K562 (cell line): Measurements from ENCODE around the gene MADCAM1. TPM values are rescaled to one million over a fixed set of nuclear protein-coding genes. Genes with fewer than 3 reads are reported as not detected.
A peak's percentile ranks its signal among the peaks of the same experiment; 100 is the strongest.

Experiments used
- ATAC-seq: fragments of 200-7000 bp; cut with Tn5 transposase; 3 replicates; pipeline ENCODE4 v1.9.1; 2020; ENCODE audit warnings: moderate library complexity
- BruUV-seq: library from RNA; stranded (reverse); fragments of 400-500 nt; replicated peaks from 2 replicates; lab custom pipeline; 2021; lab: Mats Ljungman, UMichigan
- CTCF ChIA-PET: fragments of 300-600 bp; formaldehyde crosslinking; extraction: SDS; loops from one replicate; lab custom pipeline; 2021; ENCODE audit warnings: low intra/inter-chr PET ratio; lab: Yijun Ruan, JAX
- POLR2A ChIA-PET: fragments of 300-600, 350-650 bp; sonication (Branson Sonifier 250); formaldehyde crosslinking; extraction: SDS; loops from one replicate; lab custom pipeline; 2021; ENCODE audit warnings: antibody characterized with exemption, inconsistent platforms; lab: Yijun Ruan, JAX
- DNase-seq, 4 experiments: peaks; one replicate each; pipeline versions ENCODE4 v3.0.0 to v3.0.0-alpha.2; 2011 to 2018; ENCODE audit warnings: low spot score in 3 of 4, mixed read lengths in 3 of 4; ENCODE audit errors: extremely low read depth in 1 of 4
- FAIRE-seq: peaks from 2 replicates; lab custom pipeline; 2011; peaks lifted over from hg19 to GRCh38; lab: Jason Lieb, UNC
- H2AFZ ChIP-seq: 2 replicates; pipeline ENCODE4 v1.6.0; 2011; ENCODE audit warnings: low read depth, low read length, control low read depth, inconsistent platforms
- H3K27ac ChIP-seq: fragments of 200-600 bp; 3 replicates; pipeline ENCODE4 v1.8.0; 2011; ENCODE audit warnings: low read depth, mild to moderate bottlenecking, control low read depth, inconsistent platforms, low read length, moderate library complexity, mixed read lengths; ENCODE audit errors: extremely low read depth
- H3K27me3 ChIP-seq, 2 experiments: fragments of 300-600 bp in 1 of 2; 2 replicates in 1 of 2; 3 replicates in 1 of 2; pipeline versions ENCODE4 v1.6.0 to v1.8.0; 2011; ENCODE audit warnings: inconsistent platforms in 2 of 2, low read length in 2 of 2, mild to moderate bottlenecking in 1 of 2, mixed read lengths in 1 of 2, moderate library complexity in 1 of 2; ENCODE audit not compliant: control insufficient read depth in 2 of 2, insufficient read depth in 2 of 2
- H3K36me3 ChIP-seq: fragments of 300-600 bp; 3 replicates; pipeline ENCODE4 v1.8.0; 2011; ENCODE audit warnings: mild to moderate bottlenecking, low read length, inconsistent platforms; ENCODE audit not compliant: control insufficient read depth, insufficient read depth
- H3K4me1 ChIP-seq, 2 experiments: fragments of 200-600 bp in 1 of 2; replicated peaks in 1 of 2; 2 replicates in 1 of 2; 3 replicates in 1 of 2; pipeline versions ENCODE4 v1.5.1 to v1.8.0; 2011; ENCODE audit warnings: inconsistent platforms in 2 of 2, low read length in 2 of 2, mild to moderate bottlenecking in 1 of 2, mixed read lengths in 1 of 2, moderate library complexity in 1 of 2; ENCODE audit not compliant: control insufficient read depth in 2 of 2, insufficient read depth in 2 of 2
- H3K4me2 ChIP-seq: 2 replicates; pipeline ENCODE4 v1.6.1; 2011; ENCODE audit warnings: low read length, control low read depth, inconsistent platforms, mixed read lengths; ENCODE audit not compliant: insufficient read depth
- H3K4me3 ChIP-seq: fragments of 200-600 bp; sonication (generic), shearing (Covaris generic); 2 replicates; pipeline ENCODE4 v1.5.1; 2016; ENCODE audit warnings: control low read depth, inconsistent platforms
- H3K79me2 ChIP-seq: fragments of 200-600 bp; 3 replicates; pipeline ENCODE4 v1.8.0; 2011; ENCODE audit warnings: low read length, inconsistent platforms; ENCODE audit not compliant: control insufficient read depth, insufficient read depth
- H3K9ac ChIP-seq, 2 experiments: 2 replicates each; pipeline versions ENCODE4 v1.6.0 to v1.6.1; 2011; ENCODE audit warnings: low read depth in 2 of 2, low read length in 2 of 2, control low read depth in 1 of 2, inconsistent platforms in 1 of 2, mild to moderate bottlenecking in 1 of 2, mixed read lengths in 1 of 2; ENCODE audit not compliant: insufficient read depth in 1 of 2
- H3K9me1 ChIP-seq: one replicate; pipeline ENCODE4 v1.6.0; 2011; ENCODE audit warnings: inconsistent platforms, mild to moderate bottlenecking, low read length, moderate library complexity; ENCODE audit not compliant: control insufficient read depth, insufficient read depth
- H3K9me3 ChIP-seq: replicated peaks from 2 replicates; pipeline ENCODE4 v1.5.1; 2011; ENCODE audit warnings: low read depth, low read length, inconsistent platforms; ENCODE audit not compliant: control insufficient read depth, insufficient read depth
- H4K20me1 ChIP-seq: replicated peaks from 2 replicates; pipeline ENCODE4 v1.6.1; 2011; ENCODE audit warnings: low read length, inconsistent platforms, mixed read lengths; ENCODE audit not compliant: control insufficient read depth, insufficient read depth
- FIP1L1 ChIP-seq: fragments of 200-400 bp; formaldehyde crosslinking; IDR thresholded peaks from 2 replicates; pipeline ENCODE4 v1.6.1; 2018; ENCODE audit warnings: mild to moderate bottlenecking, low read depth, low read length; ENCODE audit not compliant: poor library complexity, severe bottlenecking
- GATAD2B ChIP-seq: fragments of 450-650 bp; IDR thresholded peaks from 2 replicates; pipeline ENCODE4 v1.6.1; 2017; ENCODE audit warnings: mild to moderate bottlenecking, borderline replicate concordance
- L3MBTL2 ChIP-seq: fragments of 450-650 bp; IDR thresholded peaks from 2 replicates; pipeline ENCODE4 v1.6.1; 2016; ENCODE audit warnings: mild to moderate bottlenecking, moderate library complexity
- RAD21 ChIP-seq, 2 experiments: fragments of 250-450 bp in 1 of 2; fragments of 450-650 bp in 1 of 2; sonication (Bioruptor Pico) in 1 of 2; formaldehyde crosslinking in 1 of 2; IDR thresholded peaks in 1 of 2; conservative IDR thresholded peaks in 1 of 2; 2 replicates each; pipeline versions ENCODE4 v1.4.0 to v1.8.0; 2020 to 2022; ENCODE audit warnings: mild to moderate bottlenecking in 2 of 2, moderate library complexity in 1 of 2
- TEAD1 ChIP-seq, 2 experiments: fragments of 450-650 bp in 1 of 2; sonication (generic) in 1 of 2; formaldehyde crosslinking; IDR thresholded peaks; 2 replicates each; pipeline versions ENCODE4 v1.4.0 to v1.8.0; 2020 to 2022; ENCODE audit warnings: mild to moderate bottlenecking in 2 of 2, missing genetic modification reagents in 1 of 2
- ZKSCAN1 ChIP-seq: fragments of 150-350 bp; IDR thresholded peaks from 2 replicates; pipeline ENCODE4 v1.6.1; 2016; ENCODE audit warnings: low read depth, low read length
- ZNF347 ChIP-seq: fragments of 450-650 bp; formaldehyde crosslinking; IDR thresholded peaks from 2 replicates; pipeline ENCODE4 v1.4.0; 2020; ENCODE audit warnings: low read depth, mild to moderate bottlenecking, moderate library complexity
- WGBS: fragments of 100-300 bp; shearing (Covaris generic); methylation state at CpG from one replicate; pipeline ENCODE4 v1.1.6; 2016; ENCODE audit warnings: low coverage, mixed read lengths; ENCODE audit not compliant: insufficient coverage; ENCODE audit errors: missing lambda C conversion rate; 5-methylcytosine and 5-hydroxymethylcytosine counted together
- in situ Hi-C: fragments of 300-500 bp; cut with MboI; formaldehyde crosslinking; loops from 4 replicates; pipeline ENCODE4 v1.15.0; 2018; ENCODE audit warnings: inconsistent platforms, mixed read lengths
- intact Hi-C: fragments of 100-400 bp; cut with micrococcal nuclease; formaldehyde crosslinking; loops from 2 replicates; pipeline ENCODE4 v1.14.2; 2022
- polyA plus RNA-seq, 8 experiments: library from polyadenylated mRNA; depleted of rRNA in 4 of 8; stranded (reverse) in 5 of 8; unstranded in 3 of 8; fragments of >200 nt; fragmentation: Nextera tagmentation in 2 of 8; fragmentation: Illumina TruSeq in 1 of 8; extraction: Ambion mirVana in 2 of 8; extraction: Trizol in 1 of 8; gene quantifications; 2 replicates each; pipeline versions ENCODE4 v1.2.1 to v1.2.3, GENCODE V29; 2011 to 2014; ENCODE audit warnings: inconsistent platforms in 1 of 8, missing spikeins in 1 of 8
- total RNA-seq, 7 experiments: library from RNA; depleted of rRNA in 6 of 7; stranded (reverse); fragments of >200 nt in 6 of 7; fragmentation: Illumina TruSeq in 2 of 7; extraction: Trizol in 2 of 7; gene quantifications; 2 replicates each; pipeline versions ENCODE4 v1.2.1 to v1.2.3, GENCODE V29; 2011 to 2021; ENCODE audit warnings: low replicate concordance in 1 of 7

MADCAM1 gene
- total and polyA plus RNA-seq, 9 of the 15 experiments (the other 6 are each of a cell fraction or from before 2014, with no cell fraction given): 0.09 to 0.36 (median 0.09) TPM; not detected in 6

- TF ChIP-seq L3MBTL2: peak; percentile 77
- TF ChIP-seq RAD21 (CRISPR knock-in tag; conservative IDR thresholded peaks at IDR 0.05 in 1 of 2, IDR thresholded peaks at IDR 0.05 in 1 of 2): no peak
- TF ChIP-seq, all 486 proteins: peak for 87
Measured at GRCh38 chr19:531009-531752, 34.9 kb downstream of the MADCAM1 start (continued).

GRCh38 chr19:531753-532560, 35.7 kb downstream of the MADCAM1 start, which contains the start of gene CDC34:
Gene CDC34, plus strand, starts transcription at chr19:531760. Its CDS starts 172 bp downstream, at chr19:531932.
- H3K4me1 ChIP-seq: peaks cover 9 to 82% of the 10 kb centered on the region in 2 experiments; a peak in 4 of 5 replicates
- no TSS peak for BruUV-seq
- intact Hi-C loops: loop anchor here (10.0 kb wide), 1 partner anchor 53 kb away; the partner anchor contains the start of gene HCN2
- no peaks in the 10 kb centered on the region for H3K27me3 ChIP-seq
- CTCF ChIA-PET: no interaction called here
- ATAC-seq (peak; percentile 14), FAIRE-seq (no peak), DNase-seq (peak in 2 of 4 experiments; percentile 61 to 63)
- peaks cover 36% of the 10 kb centered on the region; the same call in 1 of the 3 replicates for H3K36me3 ChIP-seq
- under 1% methylated on average over 18 of the region's 84 CpGs for WGBS
- peaks cover 16% of the 10 kb centered on the region for H4K20me1 ChIP-seq
- H3K79me2 ChIP-seq: peaks cover 49% of the 10 kb centered on the region
- H3K27ac ChIP-seq: peak within 1 kb of the TSS; percentile 90
- H3K4me2 ChIP-seq: peak within 1 kb of the TSS; percentile 86
- peaks cover 6% of the 10 kb centered on the region for H3K9me1 ChIP-seq
- in situ Hi-C loops: no loop called here
- H3K4me3 ChIP-seq: peak within 1 kb of the TSS; percentile 97
- H3K9me3 ChIP-seq: peaks cover 4% of the 10 kb centered on the region
- POLR2A ChIA-PET: interaction anchor here (0.6 to 2.8 kb wide), 14 partner anchors 9 to 1784 kb away, joined by 3 to 12 read pairs (median 6); partner anchors contain the start of gene BSG
- H3K9ac ChIP-seq: peak within 1 kb of the TSS; percentile 83 to 99
- H2AFZ ChIP-seq: peak within 1 kb of the TSS; percentile 97
- 0 out of 4 replicates have a peak, but pooled peaks of 1 of the 2 experiments have one; percentile 38 for TF ChIP-seq TEAD1 (CRISPR knock-in tag; IDR thresholded peaks at IDR 0.05)
- TF ChIP-seq ZKSCAN1: no peak
- TF ChIP-seq FIP1L1: peak; percentile 19
- TF ChIP-seq ZNF347 (CRISPR knock-in tag): no peak
- peak; percentile 52 for TF ChIP-seq GATAD2B
